IMR-90 (cell line): Measurements from ENCODE around the gene CAMK2G. TPM values are rescaled to one million over a fixed set of nuclear protein-coding genes. Genes with fewer than 3 reads are reported as not detected.

Experiments used
- ATAC-seq: fragments of 200-7000 bp; cut with Tn5 transposase; 2 replicates; pipeline ENCODE4 v1.9.1; 2020; ENCODE audit warnings: low read depth, mild to moderate bottlenecking, moderate library complexity
- BruUV-seq: library from RNA; stranded (reverse); fragments of 400-500 nt; replicated peaks from 2 replicates; lab custom pipeline; 2021; lab: Mats Ljungman, UMichigan
- CTCF ChIA-PET: fragments of 300-600 bp; formaldehyde crosslinking; extraction: SDS; loops from one replicate; lab custom pipeline; 2021; ENCODE audit warnings: antibody characterized with exemption; lab: Yijun Ruan, JAX
- POLR2A ChIA-PET: fragments of 300-600 bp; sonication (Branson Sonifier 250); formaldehyde crosslinking; loops from one replicate; lab custom pipeline; 2022; ENCODE audit warnings: antibody characterized with exemption; ENCODE audit not compliant: unreplicated experiment; lab: Charles Lee
- DNase-seq: peaks from one replicate; pipeline ENCODE4 v3.0.0; 2013
- H2AFZ ChIP-seq: replicated peaks from 2 replicates; pipeline ENCODE3; 2013; ENCODE audit warnings: low read length, mild to moderate bottlenecking; ENCODE audit not compliant: poor library complexity
- H2AK5ac ChIP-seq: 2 replicates; pipeline ENCODE4 v1.6.1; 2013; ENCODE audit warnings: low read depth, low read length, inconsistent platforms
- H2AK9ac ChIP-seq: replicated peaks from 2 replicates; pipeline ENCODE3; 2013; ENCODE audit warnings: mild to moderate bottlenecking, low read depth, low read length, moderate library complexity; ENCODE audit not compliant: poor library complexity
- H2BK120ac ChIP-seq: 2 replicates; pipeline ENCODE4 v1.6.1; 2013; ENCODE audit warnings: low read depth, low read length, inconsistent platforms
- H2BK15ac ChIP-seq: 3 replicates; pipeline ENCODE4 v1.6.1; 2013; ENCODE audit warnings: low read depth, low read length, inconsistent platforms
- H2BK20ac ChIP-seq: 2 replicates; pipeline ENCODE4 v1.6.1; 2013; ENCODE audit warnings: low read depth, mild to moderate bottlenecking, inconsistent platforms, low read length, moderate library complexity
- H2BK5ac ChIP-seq: 2 replicates; pipeline ENCODE4 v1.6.1; 2013; ENCODE audit warnings: mild to moderate bottlenecking, low read depth, low read length, inconsistent platforms; ENCODE audit not compliant: poor library complexity, severe bottlenecking
- H3K14ac ChIP-seq: replicated peaks from 2 replicates; pipeline ENCODE4 v1.6.1; 2013; ENCODE audit warnings: low read depth, low read length, inconsistent platforms
- H3K18ac ChIP-seq: 2 replicates; pipeline ENCODE4 v1.6.1; 2013; ENCODE audit warnings: low read depth, low read length, control low read depth
- H3K23ac ChIP-seq: 2 replicates; pipeline ENCODE4 v1.6.1; 2013; ENCODE audit warnings: low read depth, low read length, inconsistent platforms
- H3K27ac ChIP-seq: 2 replicates; pipeline ENCODE4 v1.5.1; 2013; ENCODE audit warnings: mild to moderate bottlenecking, control low read depth, low read length; ENCODE audit not compliant: insufficient read depth
- H3K27me3 ChIP-seq: 2 replicates; pipeline ENCODE4 v1.6.1; 2013; ENCODE audit warnings: low read length; ENCODE audit not compliant: control insufficient read depth, insufficient read depth
- H3K36me3 ChIP-seq: 2 replicates; pipeline ENCODE4 v1.6.1; 2013; ENCODE audit warnings: low read length, mixed read lengths; ENCODE audit not compliant: control insufficient read depth, insufficient read depth
- H3K4ac ChIP-seq: 2 replicates; pipeline ENCODE4 v1.6.1; 2013; ENCODE audit warnings: low read depth, low read length, inconsistent platforms
- H3K4me1 ChIP-seq: 2 replicates; pipeline ENCODE4 v1.6.1; 2013; ENCODE audit warnings: low read length, mixed read lengths; ENCODE audit not compliant: control insufficient read depth, insufficient read depth
- H3K4me2 ChIP-seq: 2 replicates; pipeline ENCODE4 v1.6.1; 2013; ENCODE audit warnings: low read depth, mild to moderate bottlenecking, control low read depth, low read length, moderate library complexity
- H3K4me3 ChIP-seq: 2 replicates; pipeline ENCODE4 v1.5.1; 2013; ENCODE audit warnings: low read depth, mild to moderate bottlenecking, control low read depth, low read length, moderate library complexity; ENCODE audit not compliant: insufficient read depth
- H3K56ac ChIP-seq: 2 replicates; pipeline ENCODE4 v1.6.1; 2013; ENCODE audit warnings: low read length, inconsistent platforms; ENCODE audit not compliant: insufficient read depth; ENCODE audit errors: extremely low read depth
- H3K79me1 ChIP-seq, 2 experiments: 2 replicates each; pipeline ENCODE4 v1.6.1; 2013; ENCODE audit warnings: low read length in 2 of 2, inconsistent platforms in 1 of 2, low read depth in 1 of 2
- H3K9ac ChIP-seq: 2 replicates; pipeline ENCODE4 v1.6.1; 2013; ENCODE audit warnings: low read depth, low read length, control low read depth
- H3K9me1 ChIP-seq: 2 replicates; pipeline ENCODE4 v1.6.1; 2013; ENCODE audit warnings: low read length, inconsistent platforms; ENCODE audit not compliant: insufficient read depth
- H3K9me3 ChIP-seq: 2 replicates; pipeline ENCODE4 v1.6.1; 2013; ENCODE audit warnings: low read length; ENCODE audit not compliant: control insufficient read depth, insufficient read depth
- H4K20me1 ChIP-seq: 2 replicates; pipeline ENCODE4 v1.6.1; 2013; ENCODE audit warnings: low read length, inconsistent platforms; ENCODE audit not compliant: insufficient read depth
- H4K5ac ChIP-seq: 2 replicates; pipeline ENCODE4 v1.6.1; 2013; ENCODE audit warnings: mild to moderate bottlenecking, low read depth, low read length, control low read depth
- H4K8ac ChIP-seq, 2 experiments: 2 replicates each; pipeline ENCODE4 v1.6.1; 2013; ENCODE audit warnings: low read depth in 2 of 2, low read length in 2 of 2, control low read depth in 1 of 2, inconsistent platforms in 1 of 2
- H4K91ac ChIP-seq: 2 replicates; pipeline ENCODE4 v1.6.1; 2013; ENCODE audit warnings: low read depth, low read length, inconsistent platforms; ENCODE audit not compliant: insufficient read depth
- BHLHE40 ChIP-seq: fragments of 150-350 bp; IDR thresholded peaks from 2 replicates; pipeline ENCODE4 v1.6.1; 2016; ENCODE audit warnings: mild to moderate bottlenecking, low read depth, low read length
- CEBPB ChIP-seq: IDR thresholded peaks from 2 replicates; pipeline ENCODE4 v1.6.1; 2012; ENCODE audit warnings: low read depth, low read length, improper control_type of control experiment
- CHD1 ChIP-seq: IDR thresholded peaks from 2 replicates; pipeline ENCODE4 v1.6.1; 2012; ENCODE audit warnings: low read depth, low read length, improper control_type of control experiment
- CTCF ChIP-seq: conservative IDR thresholded peaks from 2 replicates; pipeline ENCODE4 v1.5.1; 2012; ENCODE audit warnings: mild to moderate bottlenecking, low read depth, low read length, improper control_type of control experiment
- ELK1 ChIP-seq: fragments of 150-350 bp; IDR thresholded peaks from 2 replicates; pipeline ENCODE4 v1.6.1; 2016; ENCODE audit warnings: low read depth, mild to moderate bottlenecking, low read length, moderate library complexity, borderline replicate concordance
- FOS ChIP-seq: fragments of 150-350 bp; IDR thresholded peaks from 2 replicates; pipeline ENCODE4 v1.6.1; 2016; ENCODE audit warnings: low read depth, low read length
- MAFK ChIP-seq: IDR thresholded peaks from 2 replicates; pipeline ENCODE4 v1.6.1; 2012; ENCODE audit warnings: low read depth, low read length, improper control_type of control experiment
- MAZ ChIP-seq: IDR thresholded peaks from 2 replicates; pipeline ENCODE4 v1.6.1; 2012; ENCODE audit warnings: low read depth, mild to moderate bottlenecking, low read length, improper control_type of control experiment, moderate library complexity, borderline replicate concordance
- MXI1 ChIP-seq: IDR thresholded peaks from 2 replicates; pipeline ENCODE4 v1.6.1; 2012; ENCODE audit warnings: low read depth, mild to moderate bottlenecking, low read length, moderate library complexity, borderline replicate concordance
- NFE2L2 ChIP-seq: fragments of 150-350 bp; IDR thresholded peaks from 2 replicates; pipeline ENCODE4 v1.6.1; 2016; ENCODE audit warnings: low read depth, mild to moderate bottlenecking, low read length
- POLR2A ChIP-seq: IDR thresholded peaks from 2 replicates; pipeline ENCODE4 v1.6.1; 2012; ENCODE audit warnings: mild to moderate bottlenecking, low read depth, low read length
- RAD21 ChIP-seq: IDR thresholded peaks from 2 replicates; pipeline ENCODE4 v1.6.1; 2012; ENCODE audit warnings: low read length, improper control_type of control experiment
- RCOR1 ChIP-seq: IDR thresholded peaks from 2 replicates; pipeline ENCODE4 v1.6.1; 2012; ENCODE audit warnings: mild to moderate bottlenecking, low read length, improper control_type of control experiment; ENCODE audit not compliant: insufficient replicate concordance
- RFX5 ChIP-seq: IDR thresholded peaks from 2 replicates; pipeline ENCODE4 v1.8.0; 2012; ENCODE audit warnings: low read depth, mild to moderate bottlenecking, low read length, moderate library complexity
- SMC3 ChIP-seq: fragments of 150-350 bp; IDR thresholded peaks from 2 replicates; pipeline ENCODE4 v1.6.1; 2016; ENCODE audit warnings: low read depth, mild to moderate bottlenecking, antibody characterized with exemption, low read length, moderate library complexity
- USF2 ChIP-seq: fragments of 150-350 bp; IDR thresholded peaks from 2 replicates; pipeline ENCODE4 v1.6.1; 2017; ENCODE audit warnings: mild to moderate bottlenecking, antibody characterized with exemption, low read length, low read depth
- WGBS, 2 experiments: methylation state at CpG; one replicate each; pipeline versions ENCODE4 v1.1.5 to v1.1.7; 2013; ENCODE audit warnings: missing lambda C conversion rate in 2 of 2; ENCODE audit not compliant: insufficient read length in 1 of 2; ENCODE audit errors: extremely low coverage in 2 of 2; 5-methylcytosine and 5-hydroxymethylcytosine counted together
- dilution Hi-C: fragments of 300-500 bp; cut with HindIII; formaldehyde crosslinking; loops from one replicate; pipeline ENCODE4 v1.14.3; 2018; ENCODE audit warnings: low sequenced_read_pairs; ENCODE audit not compliant: unreplicated experiment
- in situ Hi-C: fragments of 300-500 bp; cut with MboI; formaldehyde crosslinking; loops from 3 replicates; pipeline ENCODE4 v1.14.3; 2019; ENCODE audit warnings: low sequenced_read_pairs, inconsistent platforms, mixed read lengths
- intact Hi-C: fragments of 100-400 bp; cut with micrococcal nuclease; formaldehyde crosslinking; loops from 2 replicates; pipeline ENCODE4 v1.10.0; 2022
- polyA plus RNA-seq, 3 experiments: library from polyadenylated mRNA; depleted of rRNA; stranded (reverse); fragments of >200 nt; gene quantifications; 2 replicates each; pipeline ENCODE4 v1.2.3, GENCODE V29; 2012; ENCODE audit warnings: low replicate concordance in 1 of 3
- total RNA-seq: library from RNA; depleted of rRNA; stranded (reverse); fragments of >200 nt; gene quantifications from 2 replicates; pipeline ENCODE4 v1.2.3, GENCODE V29; 2012

CAMK2G gene
- total and polyA plus RNA-seq, 2 of the 4 experiments (the other 2 are of a cell fraction): 20.4 to 25.4 TPM

- Histone ChIP-seq H4K8ac (no peak overlapping the region), H2AK5ac (no peak overlapping the region), H4K5ac (no peak overlapping the region), H3K4me3 (no peak overlapping the region), H2BK5ac (no peak overlapping the region), H3K56ac (no peak overlapping the region), H4K91ac (no peak overlapping the region), H2BK15ac (no peak overlapping the region), H3K18ac (no peak overlapping the region), H2BK20ac (no peak overlapping the region), H3K36me3 (peaks cover 42% of the 10 kb centered on the region), H3K23ac (no peak overlapping the region), H3K9me3 (no peaks in the 10 kb centered on the region), H3K14ac (no peak overlapping the region), H4K20me1 (no peaks in the 10 kb centered on the region), H3K27ac (no peak overlapping the region), H3K9ac (no peak overlapping the region; the same call in 1 of the 2 replicates), H2BK120ac (no peak overlapping the region), H2AFZ (no peak overlapping the region), H3K27me3 (no peaks in the 10 kb centered on the region), H3K4ac (no peak overlapping the region), H3K79me1 (peaks cover 14 to 47% of the 10 kb centered on the region in 2 experiments), H2AK9ac (no peak overlapping the region), H3K9me1 (peaks cover 16% of the 10 kb centered on the region), H3K4me1 (0 out of 2 replicates have a peak, but pooled peaks cover 2% of the 10 kb centered on the region), H3K4me2 (no peak overlapping the region)
- DNase-seq: peak; percentile 37
- intact Hi-C loops: no loop called here
- ATAC-seq: no peak
- no TSS peak for BruUV-seq
- CTCF ChIA-PET: no interaction called here
- dilution Hi-C loops: no loop called here
- POLR2A ChIA-PET: no interaction called here
- in situ Hi-C loops: no loop called here
- TF ChIP-seq NFE2L2: no peak
- no peak for TF ChIP-seq CHD1
- no peak for TF ChIP-seq CEBPB
- no peak for TF ChIP-seq RAD21
- no peak for TF ChIP-seq MAZ
- TF ChIP-seq MXI1: no peak
- TF ChIP-seq RCOR1: no peak
- TF ChIP-seq ELK1: no peak
- no peak for TF ChIP-seq USF2
- no peak for TF ChIP-seq MAFK
- no peak for TF ChIP-seq SMC3
- no peak for TF ChIP-seq FOS
- TF ChIP-seq POLR2A: no peak
- TF ChIP-seq CTCF: no peak
- no peak for TF ChIP-seq RFX5
- TF ChIP-seq BHLHE40: no peak
- WGBS, 2 experiments: no CpG with 5 or more reads among the region's 5 CpGs
Measured at GRCh38 chr10:73809061-73809818, 65.1 kb downstream of the CAMK2G start.
